HG03460 (cell line): ENCODE data around the gene TJP3.
"Not testable (repeated sequence)": the region's sequence is repeated elsewhere in the genome, so short reads cannot be mapped to it uniquely, and the experiment has no call there.

Experiments
- ATAC-seq: cut with Tn5 transposase; IDR thresholded peaks from one replicate; pipeline ENCODE4 v1.9.1; 2021; ENCODE audit not compliant: unreplicated experiment

The TJP3 gene

DNA sequence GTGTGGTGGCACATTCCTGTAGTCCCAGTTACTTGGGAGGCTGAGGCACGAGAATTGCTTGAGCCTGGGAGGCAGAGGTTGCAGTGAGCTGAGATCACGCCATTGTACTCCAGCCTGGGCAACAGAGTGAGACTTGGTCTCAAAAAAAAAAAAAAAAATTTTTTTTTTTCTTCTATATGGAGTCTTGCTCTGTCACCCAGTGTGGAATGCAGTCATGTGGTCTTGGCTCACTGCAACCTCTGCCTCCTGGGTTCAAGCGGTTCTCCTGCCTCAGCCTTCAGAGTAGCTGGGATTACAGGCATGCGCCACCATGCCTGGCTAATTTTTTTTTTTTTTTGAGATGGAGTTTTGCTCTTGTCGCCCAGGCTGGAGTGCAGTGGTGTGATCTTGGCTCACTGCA, 57.6 kb downstream of the TJP3 start:
- not testable (repeated sequence) for ATAC-seq

DNA sequence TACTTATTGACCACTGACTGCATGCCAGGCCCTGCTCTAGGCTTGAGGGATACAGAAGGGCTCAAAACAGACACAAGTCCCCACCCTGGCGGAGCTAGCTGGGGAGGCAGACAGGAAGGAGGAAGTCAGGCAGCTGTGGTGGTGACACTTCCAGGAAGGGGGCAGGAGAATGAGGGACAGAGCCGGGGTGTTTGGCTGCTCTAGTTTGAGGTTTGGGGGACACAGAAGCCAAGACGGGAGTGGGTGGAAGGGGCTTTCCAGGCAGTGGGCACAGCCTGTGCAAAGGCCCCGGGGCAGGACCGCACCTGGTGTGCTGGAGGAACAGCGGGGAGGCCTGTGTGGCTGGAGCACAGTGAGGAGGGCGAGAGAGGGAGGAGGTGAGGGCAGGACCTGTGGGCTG, 58.3 kb downstream of the TJP3 start:
- ATAC-seq = no peak

DNA sequence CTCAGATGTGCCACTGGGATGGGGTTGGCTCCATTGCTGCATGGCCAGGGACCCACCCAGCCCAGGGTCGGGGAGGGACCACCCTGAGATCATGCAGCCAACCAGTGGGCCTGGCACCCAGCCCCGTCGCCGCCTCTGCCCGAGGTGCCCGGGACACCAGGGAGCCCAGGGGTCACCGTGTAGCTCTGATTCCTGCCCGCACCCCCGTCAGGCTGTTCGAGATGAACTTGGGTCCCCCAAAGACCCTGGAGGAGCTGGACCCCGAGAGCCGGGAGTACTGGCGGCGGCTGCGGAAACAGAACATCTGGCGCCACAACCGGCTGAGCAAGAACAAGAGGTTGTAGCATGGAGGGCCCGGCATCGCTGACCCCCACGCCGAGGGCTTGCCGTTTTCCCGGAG, 58.9 kb downstream of the TJP3 start:
- ATAC-seq = no peak

DNA sequence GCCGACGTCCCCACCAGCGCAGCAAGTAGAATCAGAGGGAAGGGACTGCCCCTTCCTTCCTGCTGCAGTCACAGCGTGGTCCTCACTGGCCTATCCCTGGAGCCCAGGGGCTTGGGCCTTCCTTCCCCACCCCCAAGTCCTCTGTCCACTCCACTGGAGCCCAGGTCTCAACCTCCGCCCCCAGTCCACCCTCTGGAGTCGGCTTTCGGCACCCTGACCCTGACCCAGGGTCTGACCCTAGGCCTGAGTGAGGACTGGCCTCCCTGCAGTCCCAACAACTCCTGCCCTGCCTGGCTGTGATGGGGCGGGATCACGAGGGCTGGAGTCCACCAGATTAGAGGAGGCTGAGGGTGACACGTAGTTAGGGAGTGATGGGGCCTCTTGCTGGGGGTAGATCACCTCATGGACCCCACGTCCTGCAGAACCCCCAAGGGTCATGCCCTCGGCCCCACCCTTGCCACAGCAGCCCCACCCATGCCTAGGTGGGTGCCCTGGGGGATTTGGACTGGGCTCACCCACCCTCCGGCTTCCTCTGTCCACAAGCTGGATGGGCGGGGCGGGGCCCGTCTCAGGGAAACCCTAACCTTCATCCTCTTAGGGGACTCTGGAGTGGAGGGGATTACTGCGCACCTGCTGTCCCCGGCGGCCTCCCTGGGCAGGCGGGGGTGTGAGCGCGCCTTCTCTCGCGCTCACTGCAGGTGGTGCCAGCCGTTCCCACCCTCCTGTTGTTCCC, 60.0 kb downstream of the TJP3 start:
- no peak for ATAC-seq

DNA sequence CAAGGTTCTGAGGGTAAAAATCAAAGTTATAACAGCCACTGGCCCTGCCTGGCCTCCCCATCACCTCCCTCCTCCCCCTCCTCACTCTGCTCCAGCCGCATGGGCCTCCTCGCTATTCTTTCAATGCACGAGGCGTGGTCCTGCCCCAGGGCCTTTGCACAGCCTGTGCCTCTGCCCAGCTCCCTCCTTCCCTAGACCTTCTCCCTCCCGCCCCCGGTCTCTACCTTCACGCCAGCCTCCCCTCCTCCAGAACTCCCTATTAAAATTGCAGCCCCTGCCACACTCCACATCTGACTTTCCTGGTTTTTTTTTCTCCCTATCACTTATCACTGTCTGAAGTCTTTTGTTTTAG, 60.5 kb downstream of the TJP3 start:
- ATAC-seq = no peak

DNA sequence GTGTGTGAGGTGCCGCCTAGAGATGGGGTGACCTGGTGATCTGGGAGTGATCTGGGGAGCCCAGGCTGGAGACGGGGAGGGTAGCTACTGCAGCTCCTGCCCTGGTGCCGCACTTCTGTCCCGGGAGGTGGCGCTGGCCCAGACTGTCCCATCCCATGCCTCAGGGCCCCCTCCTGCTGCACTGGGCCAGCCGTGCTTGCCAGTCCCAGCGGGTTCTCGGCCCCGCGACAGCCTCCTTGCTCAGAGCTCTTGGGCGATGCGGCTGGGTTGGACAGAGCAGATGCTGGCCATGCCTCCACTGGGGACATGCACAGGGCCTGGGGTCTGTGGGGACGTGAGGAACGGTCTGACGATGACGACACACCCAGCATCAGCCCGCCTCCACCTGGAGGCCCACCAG, 61.3 kb downstream of the TJP3 start:
- ATAC-seq = no peak

DNA sequence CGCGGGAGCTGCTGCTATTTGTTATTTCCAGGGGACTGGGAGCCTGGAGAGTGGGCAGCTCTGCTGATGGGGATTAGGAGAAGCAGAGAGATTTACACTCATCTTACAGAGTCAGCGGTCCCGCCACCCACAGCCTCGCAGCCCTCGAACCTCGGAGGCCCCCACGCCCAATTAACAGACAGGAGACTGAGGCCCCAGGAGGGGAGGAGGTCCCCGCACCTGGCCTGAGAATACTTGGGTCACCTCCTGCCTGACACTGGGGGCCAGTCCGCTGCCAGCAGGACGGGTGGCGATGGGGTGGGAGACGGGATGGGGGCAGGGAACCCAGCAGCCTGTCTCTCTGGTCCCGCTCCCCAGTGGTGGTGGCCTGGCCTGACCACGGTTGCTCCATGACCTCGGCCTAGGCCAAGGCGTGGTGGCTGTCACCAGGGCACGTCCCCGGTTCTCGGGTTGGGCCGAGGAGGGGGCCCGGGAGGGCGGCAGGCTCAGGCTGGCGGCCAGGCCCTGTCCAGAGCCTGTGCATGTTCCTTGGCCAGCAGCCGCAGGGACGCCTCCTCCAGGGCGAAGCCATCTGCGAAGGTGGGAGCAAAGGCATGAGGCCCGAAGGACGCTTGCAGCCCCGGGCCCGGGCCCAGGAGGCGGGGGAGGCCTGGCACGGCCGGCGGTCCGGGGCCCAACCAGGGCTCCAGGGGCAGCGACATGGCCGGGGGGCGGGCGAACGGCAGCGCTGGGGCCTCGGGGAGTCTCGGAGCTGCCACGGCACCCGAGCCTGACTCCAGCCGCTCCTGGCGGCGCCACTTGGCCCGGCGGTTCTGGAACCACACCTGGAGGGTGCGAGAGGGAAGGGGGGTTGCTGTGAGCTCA, 62.2 kb downstream of the TJP3 start:
- no peak for ATAC-seq

DNA sequence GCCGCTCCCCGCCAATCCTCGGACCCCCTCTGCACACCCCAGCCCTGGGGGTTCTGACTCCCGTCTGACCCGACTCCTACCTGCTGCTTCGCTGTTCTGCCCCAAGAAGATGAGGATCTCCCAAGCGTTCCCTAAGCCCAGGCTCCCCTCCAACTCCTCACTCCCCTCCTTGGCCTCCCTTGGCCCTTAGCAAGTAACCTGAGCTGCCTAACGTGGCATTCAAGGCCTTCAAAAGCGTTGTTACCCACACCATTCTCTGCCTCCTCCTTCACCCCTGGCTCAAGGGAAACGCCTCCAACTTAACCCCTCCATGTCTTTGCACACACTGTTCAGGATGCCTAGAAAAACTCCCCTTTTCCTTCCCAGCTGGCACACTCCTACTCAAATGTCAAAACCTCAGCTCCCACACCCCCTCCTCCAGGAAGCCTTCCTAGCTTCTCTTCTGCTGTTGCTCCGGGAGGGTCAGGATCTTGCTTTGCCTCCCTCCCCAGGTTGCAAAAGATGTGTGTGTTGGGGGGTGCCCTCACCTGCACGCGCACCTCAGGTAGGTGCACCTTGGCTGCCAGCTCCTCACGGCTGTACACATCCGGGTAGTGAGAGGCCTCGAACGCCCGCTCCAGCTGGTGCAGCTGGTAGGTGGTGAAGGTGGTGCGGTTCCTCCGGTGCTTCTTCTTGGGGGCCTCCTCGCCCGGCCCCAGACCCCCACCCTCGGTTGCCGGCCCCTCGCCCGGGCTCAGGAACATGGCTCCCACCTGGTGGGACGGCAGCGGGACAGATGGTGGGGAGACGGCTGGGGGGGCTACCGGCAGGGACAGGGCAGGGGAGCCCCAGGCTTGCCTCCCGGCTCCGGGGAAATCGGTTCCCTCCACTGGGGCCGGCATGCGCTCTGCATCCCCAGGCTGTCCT, 63.1 kb downstream of the TJP3 start:
- ATAC-seq = no peak

DNA sequence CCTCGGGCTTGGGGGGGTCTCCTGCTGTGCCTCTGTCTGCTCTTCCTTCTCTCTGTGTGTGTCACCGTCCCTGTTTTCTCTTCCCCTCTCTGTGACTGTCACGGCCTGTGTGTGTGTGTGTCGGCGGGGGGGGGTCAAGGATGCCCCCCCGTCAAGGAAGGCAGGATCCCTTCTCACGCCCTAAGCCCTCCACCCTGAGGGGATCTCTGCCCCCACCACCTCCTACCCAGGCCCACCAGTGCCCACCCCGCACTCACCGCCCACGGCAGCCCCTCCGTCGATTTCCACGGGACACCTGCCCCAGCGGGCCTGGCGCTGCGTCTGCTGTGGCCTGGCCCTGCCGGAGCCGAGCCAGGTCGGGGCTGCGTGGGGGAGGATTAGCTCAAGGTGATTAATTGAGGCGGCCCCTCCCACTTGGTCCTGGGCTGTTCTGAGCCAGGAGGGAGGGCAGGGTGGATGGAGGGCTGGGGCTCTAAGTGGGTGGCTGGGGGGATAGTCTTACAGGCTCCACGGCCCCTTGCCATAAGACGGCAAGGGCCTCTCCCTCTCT, 63.8 kb downstream of the TJP3 start, which contains the start of gene RAX2:
TSS of gene RAX2 (minus strand) at position 323 of the 550 bp plus-strand sequence. CDS start 486 bp downstream, outside the sequence.
- ATAC-seq = no peak

DNA sequence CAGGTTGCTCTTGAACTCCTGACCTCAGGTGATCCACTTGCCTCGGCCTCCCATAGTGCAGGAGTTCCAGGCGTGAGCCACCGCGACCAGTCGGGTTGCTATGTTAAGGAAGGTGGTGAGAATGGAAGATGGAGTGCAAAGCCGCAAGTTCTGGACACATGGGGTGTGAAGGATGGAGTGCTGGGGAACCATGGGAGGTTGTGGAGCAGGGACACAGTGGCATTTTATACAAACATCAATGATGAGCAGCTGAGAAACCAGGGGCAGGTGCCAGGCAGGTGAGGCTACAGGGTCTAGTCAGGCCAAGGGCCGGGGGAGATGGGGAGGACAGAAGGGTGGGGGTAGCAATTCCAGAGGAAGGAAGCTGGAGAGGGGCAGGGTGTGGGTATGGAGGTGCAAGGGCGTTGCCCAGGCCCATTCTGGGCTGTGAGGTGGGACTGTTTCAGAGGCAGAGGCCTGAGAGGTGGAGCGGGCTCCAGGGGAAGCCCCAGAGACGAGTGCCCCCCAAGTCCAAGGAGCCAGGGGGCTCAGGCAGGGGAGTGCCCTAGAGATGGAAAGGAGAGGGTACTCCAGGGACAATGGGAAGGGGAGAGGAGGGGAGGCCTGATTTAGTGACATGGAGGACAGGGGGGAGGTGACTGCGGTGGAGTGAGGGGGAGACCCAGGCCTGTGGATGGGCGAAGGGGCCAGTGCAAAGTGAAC, 65.8 kb downstream of the TJP3 start:
- no peak for ATAC-seq

DNA sequence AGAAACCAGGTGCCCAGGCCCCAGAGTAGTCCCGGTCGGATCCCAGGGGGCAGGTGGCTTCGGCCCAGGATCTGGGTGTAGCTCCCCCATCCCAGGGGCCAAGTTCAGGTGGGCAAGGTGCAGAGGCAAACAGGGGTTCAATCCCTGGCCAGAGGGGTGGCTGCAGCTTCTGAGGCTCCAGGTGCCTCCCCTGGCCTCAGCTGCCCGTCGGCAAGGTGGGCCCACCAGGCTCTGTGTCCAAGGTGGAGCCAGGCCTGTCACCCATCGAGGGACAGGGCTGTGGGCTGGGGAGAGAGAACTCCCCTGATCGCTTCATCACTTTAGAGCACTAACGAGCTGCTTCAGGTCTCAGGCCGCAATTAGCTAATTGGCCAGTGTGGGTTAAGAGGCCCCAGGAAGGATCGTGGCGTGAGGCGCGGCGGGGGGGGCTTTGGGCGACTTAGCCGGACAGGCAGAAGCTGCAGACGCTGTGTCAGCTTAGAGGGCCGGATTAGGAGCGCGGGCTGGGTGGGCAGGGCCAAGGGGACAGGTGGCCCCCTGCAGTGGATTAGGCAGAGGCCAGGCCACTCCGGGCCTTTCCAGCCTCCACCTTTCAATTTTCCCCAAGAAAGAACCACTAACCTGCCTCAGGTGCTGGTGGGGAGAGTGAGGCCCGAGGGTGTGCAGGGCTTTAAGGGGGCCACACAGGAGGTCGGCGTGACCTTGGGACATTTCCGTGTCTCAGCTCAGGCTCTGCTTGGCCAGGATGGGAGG, 66.6 kb downstream of the TJP3 start:
- ATAC-seq = no peak

DNA sequence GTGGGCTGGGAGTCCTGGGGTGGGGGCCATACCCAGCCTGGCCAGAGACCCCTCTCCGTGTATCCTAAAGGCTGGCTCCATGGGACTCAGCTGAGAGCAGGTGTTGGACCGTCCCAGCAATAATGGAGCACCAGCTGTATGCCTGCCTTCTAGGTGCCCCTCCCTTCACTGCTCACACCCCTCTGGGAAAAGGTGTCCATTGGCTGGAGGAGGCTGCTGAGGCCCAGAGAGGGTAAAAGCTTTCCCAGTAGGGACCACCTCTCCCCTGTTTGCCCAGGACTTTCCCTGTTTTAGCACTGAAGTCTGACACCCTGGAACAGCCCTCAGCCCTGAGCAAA, 67.2 kb downstream of the TJP3 start:
- no peak for ATAC-seq

DNA sequence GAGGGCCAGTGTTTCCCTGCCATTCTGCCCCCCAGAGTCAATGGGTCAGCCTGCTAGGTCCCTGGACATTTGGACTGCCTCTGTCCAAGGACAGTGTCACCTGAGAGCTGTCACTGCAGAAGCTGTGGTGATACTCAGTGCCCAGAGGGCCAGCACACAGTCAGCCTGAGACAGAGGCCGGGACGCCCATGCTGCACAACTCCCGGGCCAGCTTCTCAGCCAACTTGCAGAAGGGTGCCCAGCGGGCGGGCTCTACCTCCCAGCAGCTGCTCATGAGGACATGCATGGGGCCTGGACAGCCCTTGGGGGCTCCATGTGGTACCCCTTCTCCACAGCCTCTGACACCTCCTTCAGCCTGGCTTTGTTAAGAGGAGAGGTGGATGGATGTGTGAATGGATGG, 67.6 kb downstream of the TJP3 start:
- ATAC-seq = no peak

DNA sequence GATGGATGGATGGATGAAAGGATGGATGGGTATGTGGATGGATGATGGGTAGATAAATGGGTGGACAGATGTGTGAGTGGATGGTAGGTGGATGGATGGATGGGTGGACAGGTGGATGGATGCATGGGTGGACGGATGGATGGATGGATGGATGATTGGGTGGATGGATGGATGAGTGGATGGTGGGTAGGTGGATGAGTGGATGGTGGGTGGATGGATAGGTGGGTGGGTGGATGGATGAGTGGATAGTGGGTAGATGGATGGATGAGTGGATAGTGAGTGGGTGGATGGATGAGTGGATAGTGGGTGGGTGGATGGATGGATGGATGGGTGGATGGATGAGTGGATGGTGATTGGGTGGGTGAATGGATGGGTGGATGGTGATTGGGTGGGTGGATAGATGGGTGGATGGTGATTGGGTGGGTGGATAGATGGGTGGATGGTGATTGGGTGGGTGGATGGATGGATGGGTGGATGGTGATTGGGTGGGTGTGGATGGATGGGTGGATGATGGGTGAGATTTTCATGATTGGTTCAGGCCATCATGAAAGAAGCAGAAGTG, 68.4 kb downstream of the TJP3 start:
- ATAC-seq = no peak

DNA sequence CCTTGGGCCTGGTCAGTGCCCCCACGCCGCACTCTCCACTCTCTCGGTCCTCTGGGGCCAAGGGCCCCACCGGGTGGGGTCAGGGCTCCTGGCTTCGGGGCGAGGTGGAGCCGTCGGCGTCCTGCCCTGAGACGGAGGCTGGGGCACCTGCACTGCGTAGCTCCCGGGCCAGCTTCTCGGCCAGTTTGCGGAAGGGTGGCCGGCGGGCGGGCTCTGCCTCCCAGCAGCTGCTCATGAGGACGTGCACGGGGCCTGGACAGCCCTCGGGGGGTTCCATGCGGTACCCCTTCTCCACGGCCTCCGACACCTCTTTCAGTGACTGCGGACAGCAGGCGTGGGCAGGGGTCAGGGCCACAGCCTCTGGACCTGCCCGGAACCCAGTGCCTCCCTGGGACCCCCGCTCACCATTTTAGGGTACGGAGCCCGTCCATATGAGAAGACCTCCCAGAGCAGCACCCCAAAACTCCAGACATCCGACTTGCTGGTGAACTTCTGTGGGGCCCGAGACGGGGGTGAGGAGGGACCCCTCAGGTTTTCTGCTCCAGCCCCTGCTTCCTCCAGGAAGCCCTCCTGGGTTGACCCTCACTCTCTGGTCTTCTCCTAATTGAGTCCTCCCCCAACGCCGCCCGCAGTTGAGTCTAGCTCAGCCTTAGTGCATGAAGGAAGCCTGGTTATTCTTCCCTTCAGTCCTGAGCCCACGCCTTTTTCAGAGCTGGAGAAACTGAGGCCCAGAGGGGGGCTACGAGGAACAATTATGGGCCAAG, 70.1 kb downstream of the TJP3 start:
- ATAC-seq = no peak

DNA sequence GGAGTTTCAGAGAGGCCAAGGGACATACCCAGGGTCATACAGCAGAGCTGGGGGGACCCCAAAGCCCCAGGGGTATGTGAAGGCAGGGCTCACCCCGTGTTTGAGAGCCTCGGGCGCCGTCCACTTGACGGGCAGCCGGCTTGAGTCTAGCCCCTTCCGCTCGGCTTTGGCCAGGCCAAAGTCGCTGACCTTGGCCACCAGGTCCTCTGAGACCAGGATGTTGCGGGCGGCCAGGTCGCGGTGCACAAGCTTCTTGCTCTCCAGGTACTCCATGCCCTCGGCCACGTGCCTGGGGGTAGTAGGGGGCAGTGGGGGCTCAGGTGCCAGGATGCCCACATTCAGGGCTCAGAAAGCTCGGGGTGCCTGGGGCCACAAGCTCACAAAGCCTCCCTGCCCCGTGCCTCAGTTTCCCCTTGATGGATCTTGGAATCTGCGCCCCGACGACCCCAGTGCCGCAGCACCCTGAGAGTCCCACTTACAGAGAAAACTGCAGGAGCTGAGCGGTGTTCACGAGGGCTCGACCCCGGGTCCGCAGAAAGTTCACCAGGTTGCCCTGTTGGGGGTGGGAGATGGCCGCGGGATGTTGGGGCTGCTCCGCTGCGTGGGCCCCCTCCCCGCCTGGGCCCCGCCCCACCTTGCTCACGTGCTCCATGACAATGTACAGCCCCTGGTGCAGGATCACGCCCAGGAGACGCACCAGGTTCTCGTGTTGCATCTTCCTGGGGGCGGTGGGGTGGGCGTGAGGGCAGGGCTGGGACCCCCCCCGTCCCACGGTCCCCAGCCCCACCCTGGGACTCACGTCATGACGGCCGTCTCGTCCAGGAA, 70.9 kb downstream of the TJP3 start:
- no peak for ATAC-seq

DNA sequence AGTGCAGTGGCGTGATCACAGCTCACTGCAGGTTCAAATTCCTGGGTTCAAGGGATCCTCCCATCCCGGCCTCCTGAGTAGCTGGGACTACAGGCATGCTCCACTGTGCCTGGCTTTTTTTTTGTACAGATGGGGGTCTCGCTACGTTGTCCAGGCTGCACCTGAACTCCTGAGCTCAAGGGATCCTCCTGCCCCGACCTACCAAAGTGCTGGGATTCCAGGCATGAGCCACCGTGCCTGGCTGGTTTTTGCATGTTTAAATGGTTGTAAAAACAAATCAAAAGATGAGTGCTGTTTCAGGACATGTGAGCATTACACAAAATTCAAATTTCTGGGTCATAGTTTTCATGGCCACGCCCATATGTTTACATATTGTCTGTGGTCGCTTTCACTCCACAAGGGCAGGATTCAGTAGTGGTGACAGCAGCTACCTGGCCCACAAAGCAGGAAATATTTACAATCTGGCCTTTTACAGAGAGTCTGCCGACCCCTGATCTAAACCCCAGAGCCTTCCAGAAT, 72.7 kb downstream of the TJP3 start:
- no peak for ATAC-seq

DNA sequence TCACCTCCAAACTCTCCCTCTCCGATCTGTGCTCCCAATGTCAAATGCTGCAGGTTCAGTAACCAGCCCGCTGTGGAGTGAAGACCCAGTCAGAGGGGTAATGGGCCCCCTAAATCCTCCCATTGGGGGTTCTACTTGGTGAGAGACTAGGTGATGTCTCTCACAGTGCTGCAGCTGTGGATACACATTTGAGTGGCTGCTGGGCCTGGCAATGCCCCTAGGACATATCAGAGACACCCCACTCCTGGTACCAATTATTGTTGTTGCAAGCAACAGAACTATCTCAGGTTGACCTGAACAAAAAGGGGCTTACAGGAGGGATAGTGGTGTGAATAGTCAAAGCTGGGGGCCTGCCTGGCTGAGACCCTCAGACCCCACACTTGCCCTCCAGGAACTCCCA, 73.4 kb downstream of the TJP3 start:
- no peak for ATAC-seq
